ENCODE data around the gene TECPR1.

GRCh38 chr7:98206451-98207330, 45.3 kb downstream of the TECPR1 start:
- no peak for TF ChIP-seq YY1 (IDR thresholded peaks at IDR 0.05; ENCODE audit: insufficient read depth, insufficient read length)
- TF ChIP-seq ZNF274 (IDR thresholded peaks at IDR 0.05; ENCODE audit: low read depth, low read length): no peak
- no peak for TF ChIP-seq SUZ12 (IDR thresholded peaks at IDR 0.05; ENCODE audit: extremely low read depth, insufficient read depth, insufficient read length)

Data from NT2/D1 (cell line).